Right lobe of liver (tissue), 6 donors: ENCODE results near the gene VGF. TPM values are rescaled to one million over a fixed set of nuclear protein-coding genes. Genes with fewer than 3 reads are reported as not detected.

Experiments used
- ATAC-seq, 4 donors: fragments of 200-7000 bp; cut with Tn5 transposase; one replicate each; pipeline ENCODE4 v1.9.1; 2020; ENCODE audit warnings: mild to moderate bottlenecking in 4 of 4, moderate library complexity in 4 of 4
- DNase-seq, 3 donors: peaks; one replicate each; pipeline ENCODE4 v3.0.0-alpha.2; 2020
- H3K27ac ChIP-seq, 3 donors: fragments of 200-600 bp; one replicate each; pipeline ENCODE4 v1.8.0; 2022
- H3K27me3 ChIP-seq, 2 donors: fragments of 200-600 bp; one replicate each; pipeline ENCODE4 v1.8.0; 2022
- H3K36me3 ChIP-seq, 4 donors: fragments of 200-600 bp; sonication (generic) in 1 of 4; one replicate each; pipeline versions ENCODE4 v1.5.1 to v1.8.0; 2017 to 2022; ENCODE audit warnings: control low read depth in 1 of 4
- H3K4me1 ChIP-seq, 4 donors: fragments of 200-600 bp; sonication (generic) in 1 of 4; one replicate each; pipeline versions ENCODE4 v1.5.1 to v1.8.0; 2017 to 2022; ENCODE audit warnings: control low read depth in 1 of 4
- H3K4me3 ChIP-seq, 3 donors: fragments of 200-600 bp; one replicate each; pipeline ENCODE4 v1.8.0; 2022
- H3K9me3 ChIP-seq, 4 donors: fragments of 200-600 bp; sonication (generic) in 1 of 4; one replicate each; pipeline versions ENCODE4 v1.5.1 to v1.8.0; 2017 to 2022; ENCODE audit warnings: control low read depth in 1 of 4
- POLR2A ChIP-seq: fragments of 450-650 bp; IDR thresholded peaks from one replicate; pipeline ENCODE4 v1.6.1; 2017; ENCODE audit warnings: antibody characterized with exemption, mild to moderate bottlenecking
- WGBS: methylation state at CpG from one replicate; pipeline ENCODE4 v1.1.6; 2018; ENCODE audit warnings: low coverage, low lambda C conversion rate; ENCODE audit not compliant: insufficient coverage; ENCODE audit errors: missing lambda C conversion rate; 5-methylcytosine and 5-hydroxymethylcytosine counted together
- intact Hi-C, 2 donors: fragments of 100-400 bp; cut with DNase I; formaldehyde crosslinking; loops; one replicate each; pipeline versions ENCODE4 v1.11.2 to v1.14.1; 2022
- total RNA-seq, 6 experiments: library from RNA; depleted of rRNA in 2 of 6; stranded (reverse); fragments of >200 nt in 2 of 6; fragmentation: NEBNext Ultra II Directional in 3 of 6; extraction: Animal tissue kit (Norgen Biotek cat#: 25700) in 3 of 6; gene quantifications; one replicate each; pipeline versions ENCODE4 v1.1.0 to v1.2.4, GENCODE V29; 2016 to 2023
- TF ChIP-seq, protein P1 (sequence below), 4 donors: fragments of 200-600 bp in 3 of 4; fragments of 450-650 bp in 1 of 4; IDR thresholded peaks; one replicate each; pipeline versions ENCODE4 v1.5.1 to v1.8.0; 2016 to 2022; ENCODE audit warnings: antibody characterized with exemption in 4 of 4, mild to moderate bottlenecking in 2 of 4
- donor health status: DM: no; HTN: yes; CAD: no.
- donor health status: DM: no; HTN: no; CAD: no.
- donor health status: DM: no; HTN: no; CAD: no.
- donor health status: DM: no; HTN: yes; CAD: no.
- donor health status: DM: no; HTN: yes; CAD: no.

VGF gene
- total RNA-seq, 6 experiments from 2014 or later, result not detected

GRCh38 chr7:101151908-101152651, 13.3 kb downstream of the VGF start:
- WGBS, result 67% methylated on average over 2 of the region's 2 CpGs

GRCh38 chr7:101140746-101141382, 24.5 kb downstream of the VGF start:
- Histone ChIP-seq H3K27ac (no peak overlapping the region), H3K9me3 (no peaks in the 10 kb centered on the region), H3K36me3 (peaks cover 0 to 6% (median 3%) of the 10 kb centered on the region in 4 donors), H3K27me3 (no peaks in the 10 kb centered on the region), H3K4me3 (no peak overlapping the region), H3K4me1 (peaks cover 0 to 12% (median 7%) of the 10 kb centered on the region in 4 donors)
- ATAC-seq, result no peak
- DNase-seq, result no peak
- intact Hi-C loops, result loop anchor here (10.0 kb wide), 1 partner anchor 54 kb away; no protein-coding TSS in a partner anchor
- 63% methylated on average over 4 of the region's 4 CpGs for WGBS
- TF ChIP-seq, protein P1, sequence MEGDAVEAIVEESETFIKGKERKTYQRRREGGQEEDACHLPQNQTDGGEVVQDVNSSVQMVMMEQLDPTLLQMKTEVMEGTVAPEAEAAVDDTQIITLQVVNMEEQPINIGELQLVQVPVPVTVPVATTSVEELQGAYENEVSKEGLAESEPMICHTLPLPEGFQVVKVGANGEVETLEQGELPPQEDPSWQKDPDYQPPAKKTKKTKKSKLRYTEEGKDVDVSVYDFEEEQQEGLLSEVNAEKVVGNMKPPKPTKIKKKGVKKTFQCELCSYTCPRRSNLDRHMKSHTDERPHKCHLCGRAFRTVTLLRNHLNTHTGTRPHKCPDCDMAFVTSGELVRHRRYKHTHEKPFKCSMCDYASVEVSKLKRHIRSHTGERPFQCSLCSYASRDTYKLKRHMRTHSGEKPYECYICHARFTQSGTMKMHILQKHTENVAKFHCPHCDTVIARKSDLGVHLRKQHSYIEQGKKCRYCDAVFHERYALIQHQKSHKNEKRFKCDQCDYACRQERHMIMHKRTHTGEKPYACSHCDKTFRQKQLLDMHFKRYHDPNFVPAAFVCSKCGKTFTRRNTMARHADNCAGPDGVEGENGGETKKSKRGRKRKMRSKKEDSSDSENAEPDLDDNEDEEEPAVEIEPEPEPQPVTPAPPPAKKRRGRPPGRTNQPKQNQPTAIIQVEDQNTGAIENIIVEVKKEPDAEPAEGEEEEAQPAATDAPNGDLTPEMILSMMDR (IDR thresholded peaks at IDR 0.05), result no peak
- no peak for TF ChIP-seq POLR2A

More at GRCh38 chr7:101151908-101152651, 13.3 kb downstream of the VGF start:
- TF ChIP-seq, protein P1 (IDR thresholded peaks at IDR 0.05), result no peak
- no peak for TF ChIP-seq POLR2A
- Histone ChIP-seq H3K9me3 (no peaks in the 10 kb centered on the region), H3K27ac (no peak overlapping the region), H3K27me3 (no peaks in the 10 kb centered on the region), H3K4me3 (no peak overlapping the region), H3K36me3 (no peaks in the 10 kb centered on the region), H3K4me1 (peaks cover 0 to 14% (median 0%) of the 10 kb centered on the region in 4 donors)
- ATAC-seq (no peak), DNase-seq (no peak)
- intact Hi-C loops, result no loop called here

DNA sequence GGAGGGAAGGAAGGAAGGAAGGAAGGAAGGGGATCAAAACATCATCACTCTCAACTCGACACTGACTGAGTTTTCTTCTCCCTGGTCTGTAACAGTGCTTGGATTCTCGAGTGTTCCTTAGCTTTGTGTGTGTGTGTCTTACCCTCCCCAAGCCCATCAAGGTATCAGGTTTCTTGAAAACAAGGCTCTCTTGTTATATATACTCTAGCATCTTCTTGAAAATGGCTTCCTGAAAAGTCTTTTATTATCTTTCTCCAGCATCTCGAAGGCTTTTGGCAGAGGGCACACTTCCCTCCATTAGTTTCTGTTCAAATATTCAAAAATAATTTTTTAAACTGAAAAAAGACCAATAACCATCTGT, 25.1 kb downstream of the VGF start:
- Histone ChIP-seq H3K27ac (no peak overlapping the region), H3K27me3 (no peaks in the 10 kb centered on the region), H3K4me3 (no peak overlapping the region), H3K9me3 (no peaks in the 10 kb centered on the region), H3K36me3 (peaks cover 0 to 11% (median 3%) of the 10 kb centered on the region in 4 donors), H3K4me1 (peaks cover 0 to 12% (median 7%) of the 10 kb centered on the region in 4 donors)
- intact Hi-C loops, result loop anchor here (10.0 kb wide), 1 partner anchor 54 kb away; no protein-coding TSS in a partner anchor
- DNase-seq (no peak), ATAC-seq (no peak)
- 56% methylated on average over 3 of the region's 3 CpGs for WGBS
- TF ChIP-seq, protein P1 (IDR thresholded peaks at IDR 0.05), result no peak
- no peak for TF ChIP-seq POLR2A

- TF ChIP-seq, protein P1 (IDR thresholded peaks at IDR 0.05), result peak; percentile 77 to 80 (median 78)
- peak; percentile 78 for TF ChIP-seq POLR2A
- Histone ChIP-seq H3K36me3 (peaks cover 0 to 17% (median 8%) of the 10 kb centered on the region in 4 donors), H3K27me3 (no peaks in the 10 kb centered on the region), H3K9me3 (no peaks in the 10 kb centered on the region), H3K4me1 (peaks cover 0 to 7% (median 4%) of the 10 kb centered on the region in 4 donors), H3K4me3 (no peak overlapping the region), H3K27ac (peak overlapping the region in 2 of 3 donors; percentile 44 to 47)
- DNase-seq, result peak; percentile 59 to 86 (median 62)
- intact Hi-C loops, result loop anchor here in 1 of 2 donors (5.0 kb wide), 1 partner anchor 41 kb away; no protein-coding TSS in a partner anchor
- WGBS, result 7% methylated on average over 8 of the region's 16 CpGs
- peak; percentile 72 to 85 (median 74) for ATAC-seq
Measured at GRCh38 chr7:101138213-101138870, 27.0 kb downstream of the VGF start.
